ENCODE measurements around the gene C8G.

GRCh38 chr9:136957901-136958300, 12.9 kb downstream of the C8G start:
- TF ChIP-seq TAF1 (IDR thresholded peaks at IDR 0.05; ENCODE audit: borderline replicate concordance, low read depth, low read length), result no peak
- TF ChIP-seq POLR2AphosphoS5 (IDR thresholded peaks at IDR 0.05; ENCODE audit: low read depth, low read length), result no peak
